ENCODE data around the gene AP1G2.

DNA sequence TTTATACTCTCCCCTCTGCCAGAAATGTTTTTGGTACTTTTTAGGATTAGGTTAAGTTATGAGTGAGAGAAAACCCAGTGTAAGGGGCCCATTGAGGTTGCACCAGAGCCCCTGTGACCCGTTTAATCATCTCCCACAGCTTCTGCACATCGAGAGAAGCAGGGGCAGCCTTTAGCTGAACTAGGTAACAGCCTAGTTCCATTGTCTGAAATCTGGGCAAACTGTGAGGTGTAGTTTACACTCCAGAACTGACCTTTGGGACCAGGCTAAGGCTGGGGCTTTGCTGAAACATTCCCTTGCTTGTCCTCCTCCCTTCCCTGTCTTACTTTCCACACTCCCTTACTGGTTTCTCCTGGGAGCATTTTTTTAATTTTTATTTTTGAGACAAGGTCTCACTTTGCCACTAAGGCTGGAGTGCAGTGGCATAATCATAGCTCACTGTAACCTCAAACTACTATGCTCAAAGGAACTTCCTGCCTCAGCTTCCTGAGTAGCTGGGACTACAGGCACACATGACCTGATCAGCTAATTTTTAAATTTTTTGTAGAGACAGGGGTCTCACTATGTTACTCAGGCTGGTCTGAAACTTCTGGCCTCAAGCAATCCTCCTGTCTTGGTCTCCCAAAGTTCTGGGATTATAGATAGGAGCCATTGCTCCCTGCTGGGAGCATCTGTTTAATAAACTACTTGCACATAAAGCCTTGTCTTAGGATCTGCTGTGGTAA is 42.7 kb upstream of the AP1G2 start:
- TF ChIP-seq, protein P1, sequence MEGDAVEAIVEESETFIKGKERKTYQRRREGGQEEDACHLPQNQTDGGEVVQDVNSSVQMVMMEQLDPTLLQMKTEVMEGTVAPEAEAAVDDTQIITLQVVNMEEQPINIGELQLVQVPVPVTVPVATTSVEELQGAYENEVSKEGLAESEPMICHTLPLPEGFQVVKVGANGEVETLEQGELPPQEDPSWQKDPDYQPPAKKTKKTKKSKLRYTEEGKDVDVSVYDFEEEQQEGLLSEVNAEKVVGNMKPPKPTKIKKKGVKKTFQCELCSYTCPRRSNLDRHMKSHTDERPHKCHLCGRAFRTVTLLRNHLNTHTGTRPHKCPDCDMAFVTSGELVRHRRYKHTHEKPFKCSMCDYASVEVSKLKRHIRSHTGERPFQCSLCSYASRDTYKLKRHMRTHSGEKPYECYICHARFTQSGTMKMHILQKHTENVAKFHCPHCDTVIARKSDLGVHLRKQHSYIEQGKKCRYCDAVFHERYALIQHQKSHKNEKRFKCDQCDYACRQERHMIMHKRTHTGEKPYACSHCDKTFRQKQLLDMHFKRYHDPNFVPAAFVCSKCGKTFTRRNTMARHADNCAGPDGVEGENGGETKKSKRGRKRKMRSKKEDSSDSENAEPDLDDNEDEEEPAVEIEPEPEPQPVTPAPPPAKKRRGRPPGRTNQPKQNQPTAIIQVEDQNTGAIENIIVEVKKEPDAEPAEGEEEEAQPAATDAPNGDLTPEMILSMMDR (IDR thresholded peaks at IDR 0.05; ENCODE audit: low read depth, low read length): no peak
- no peak for TF ChIP-seq EZH2phosphoT487 (IDR thresholded peaks at IDR 0.05; ENCODE audit: low read depth)
